Left kidney (tissue), 2 donors: ENCODE data around the gene MPG. TPM values are rescaled to one million over a fixed set of nuclear protein-coding genes. Genes with fewer than 3 reads are reported as not detected.

Experiments
- DNase-seq: peaks from one replicate; pipeline ENCODE4 v3.0.0-alpha.2; 2013
- polyA plus RNA-seq: library from polyadenylated mRNA; unstranded; fragments of 120-200 nt; gene quantifications from one replicate; pipeline ENCODE4 v1.2.1, GENCODE V29; 2013; ENCODE audit not compliant: insufficient read length

MPG gene
- polyA plus RNA-seq, 1 donor: 14.2 TPM

- DNase-seq: no peak
Observed at GRCh38 chr16:66309-67182, 11.5 kb upstream of the MPG start.

- DNase-seq: no peak
Observed at GRCh38 chr16:67183-67791, 10.7 kb upstream of the MPG start.

- DNase-seq: no peak
Observed at GRCh38 chr16:67884-68789, 9.9 kb upstream of the MPG start.

GRCh38 chr16:69181-69580, 8.8 kb upstream of the MPG start:
- no peak for DNase-seq

GRCh38 chr16:71210-71539, 6.8 kb upstream of the MPG start:
- DNase-seq: no peak

GRCh38 chr16:71540-72401, 6.3 kb upstream of the MPG start:
- DNase-seq: no peak

- DNase-seq: no peak
Observed at GRCh38 chr16:72561-73548, 5.2 kb upstream of the MPG start, which contains the start of gene RHBDF1. RHBDF1 (minus strand) TSS chr16:72631; CDS start chr16:65015, 7,616 bp downstream.

- no peak for DNase-seq
Observed at GRCh38 chr16:74051-74746, 3.8 kb upstream of the MPG start.

GRCh38 chr16:74747-75334, 3.2 kb upstream of the MPG start:
- DNase-seq: no peak

- no peak for DNase-seq
Observed at GRCh38 chr16:75580-76501, 2.2 kb upstream of the MPG start.

GRCh38 chr16:76535-77272, 1.3 kb upstream of the MPG start:
- no peak for DNase-seq

GRCh38 chr16:77273-77806, 685 bp upstream of the MPG start:
- no peak for DNase-seq

- DNase-seq: no peak
Observed at GRCh38 chr16:78444-79150, 572 bp downstream of the MPG start.

GRCh38 chr16:79151-80054, 1.4 kb downstream of the MPG start:
- DNase-seq: no peak

- no peak for DNase-seq
Observed at GRCh38 chr16:83060-83603, 5.1 kb downstream of the MPG start.
